ENCODE results near the gene KRT79. TPM values are rescaled to one million over a fixed set of nuclear protein-coding genes. Genes with fewer than 3 reads are reported as not detected.

KRT79 gene
- total RNA-seq, 1 donor from 2014 or later: 0.10 TPM

DNA sequence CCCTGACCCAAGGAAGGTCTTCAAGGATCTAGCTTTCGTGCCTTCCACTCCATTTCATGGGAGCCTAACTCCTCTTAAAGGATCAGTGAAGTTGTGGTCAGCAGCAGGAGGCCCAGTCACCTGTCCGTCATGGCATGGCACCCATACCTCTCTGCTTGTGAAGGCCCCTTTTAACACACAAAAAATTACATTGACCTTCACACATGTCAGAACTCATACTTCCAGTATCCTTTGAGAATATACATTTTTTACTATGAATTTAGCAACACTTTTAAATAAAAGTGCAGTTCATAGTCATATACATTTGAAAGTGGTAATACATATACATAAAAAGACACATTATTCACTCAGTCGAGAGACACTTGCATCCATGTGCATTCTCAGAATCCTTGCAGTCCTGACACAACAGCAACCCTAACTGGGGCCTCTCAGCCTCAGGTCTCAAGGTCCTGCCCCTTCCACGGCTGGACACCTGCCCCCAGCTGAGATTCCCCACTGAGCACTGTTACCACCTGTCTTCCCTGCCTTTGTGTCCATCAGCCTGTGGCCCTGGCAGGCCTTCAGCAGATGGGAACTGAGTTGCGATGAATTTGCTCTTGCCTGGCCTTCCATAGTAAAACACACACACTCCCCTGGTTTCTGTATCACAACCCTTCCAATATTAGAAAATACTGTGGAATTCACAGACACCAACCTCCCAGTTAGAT lies 34.5 kb downstream of the KRT79 start:
- no peaks in the 10 kb centered on the region for H3K9me3 Mint-ChIP-seq (ENCODE audit: low read depth)
- TF ChIP-seq, protein P1, sequence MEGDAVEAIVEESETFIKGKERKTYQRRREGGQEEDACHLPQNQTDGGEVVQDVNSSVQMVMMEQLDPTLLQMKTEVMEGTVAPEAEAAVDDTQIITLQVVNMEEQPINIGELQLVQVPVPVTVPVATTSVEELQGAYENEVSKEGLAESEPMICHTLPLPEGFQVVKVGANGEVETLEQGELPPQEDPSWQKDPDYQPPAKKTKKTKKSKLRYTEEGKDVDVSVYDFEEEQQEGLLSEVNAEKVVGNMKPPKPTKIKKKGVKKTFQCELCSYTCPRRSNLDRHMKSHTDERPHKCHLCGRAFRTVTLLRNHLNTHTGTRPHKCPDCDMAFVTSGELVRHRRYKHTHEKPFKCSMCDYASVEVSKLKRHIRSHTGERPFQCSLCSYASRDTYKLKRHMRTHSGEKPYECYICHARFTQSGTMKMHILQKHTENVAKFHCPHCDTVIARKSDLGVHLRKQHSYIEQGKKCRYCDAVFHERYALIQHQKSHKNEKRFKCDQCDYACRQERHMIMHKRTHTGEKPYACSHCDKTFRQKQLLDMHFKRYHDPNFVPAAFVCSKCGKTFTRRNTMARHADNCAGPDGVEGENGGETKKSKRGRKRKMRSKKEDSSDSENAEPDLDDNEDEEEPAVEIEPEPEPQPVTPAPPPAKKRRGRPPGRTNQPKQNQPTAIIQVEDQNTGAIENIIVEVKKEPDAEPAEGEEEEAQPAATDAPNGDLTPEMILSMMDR (IDR thresholded peaks at IDR 0.05): no peak
- no peaks in the 10 kb centered on the region for H3K36me3 Mint-ChIP-seq (ENCODE audit: low read depth)
- DNase-seq (ENCODE audit: low spot score): no peak
- peaks cover 10% of the 10 kb centered on the region for H3K4me1 Mint-ChIP-seq (ENCODE audit: low read depth)
- H3K4me3 Mint-ChIP-seq (ENCODE audit: unreplicated experiment): no peak overlapping the region
- H3K27me3 Mint-ChIP-seq (ENCODE audit: low read depth): peaks cover 17% of the 10 kb centered on the region
- no peak overlapping the region for H3K27ac Mint-ChIP-seq (ENCODE audit: unreplicated experiment)

DNA sequence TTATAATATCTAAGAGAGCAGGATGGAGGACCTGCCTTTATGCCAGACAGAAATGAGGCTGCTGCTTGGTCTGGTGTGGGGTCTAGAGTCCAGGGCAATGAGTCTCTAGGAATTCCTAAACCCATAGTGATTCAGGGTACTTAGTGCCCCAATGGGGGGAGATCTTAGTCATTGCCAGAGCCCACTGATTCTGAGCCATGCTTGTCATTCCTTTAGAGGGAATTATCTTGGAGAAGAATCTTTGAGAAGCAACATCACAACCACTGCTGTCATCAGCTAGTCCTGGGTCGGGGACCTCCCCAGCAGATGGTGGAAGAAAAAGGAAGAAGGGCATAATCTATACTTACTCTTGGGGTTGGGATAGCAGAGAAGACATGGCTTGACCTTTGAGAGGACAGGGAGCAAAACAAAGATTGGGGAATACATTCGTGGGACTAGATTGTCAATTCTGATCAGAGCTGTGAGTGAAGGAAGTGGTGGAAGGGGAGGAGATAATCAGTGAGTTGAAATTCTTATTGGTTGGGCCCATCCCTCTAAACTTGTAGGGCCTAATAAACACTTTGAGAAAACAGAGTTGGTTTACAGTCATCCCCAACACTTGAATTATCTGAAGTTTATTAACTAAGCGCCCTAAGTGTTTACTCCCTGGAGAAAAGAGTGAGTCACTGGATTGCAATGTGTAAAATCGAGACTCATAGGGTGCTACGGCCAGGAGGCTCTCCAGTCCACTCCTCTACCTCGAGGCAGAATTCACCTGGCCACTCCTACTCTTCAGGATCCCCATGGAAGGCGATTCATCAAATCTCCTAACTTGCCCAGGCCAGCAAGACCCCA lies 35.2 kb downstream of the KRT79 start:
- peaks cover 10% of the 10 kb centered on the region for H3K4me1 Mint-ChIP-seq (ENCODE audit: low read depth)
- no peak overlapping the region for H3K4me3 Mint-ChIP-seq (ENCODE audit: unreplicated experiment)
- H3K27me3 Mint-ChIP-seq (ENCODE audit: low read depth): peaks cover 25% of the 10 kb centered on the region
- DNase-seq (ENCODE audit: low spot score): no peak
- TF ChIP-seq, protein P1 (IDR thresholded peaks at IDR 0.05): no peak
- H3K9me3 Mint-ChIP-seq (ENCODE audit: low read depth): no peaks in the 10 kb centered on the region
- no peak overlapping the region for H3K27ac Mint-ChIP-seq (ENCODE audit: unreplicated experiment)
- no peaks in the 10 kb centered on the region for H3K36me3 Mint-ChIP-seq (ENCODE audit: low read depth)

DNA sequence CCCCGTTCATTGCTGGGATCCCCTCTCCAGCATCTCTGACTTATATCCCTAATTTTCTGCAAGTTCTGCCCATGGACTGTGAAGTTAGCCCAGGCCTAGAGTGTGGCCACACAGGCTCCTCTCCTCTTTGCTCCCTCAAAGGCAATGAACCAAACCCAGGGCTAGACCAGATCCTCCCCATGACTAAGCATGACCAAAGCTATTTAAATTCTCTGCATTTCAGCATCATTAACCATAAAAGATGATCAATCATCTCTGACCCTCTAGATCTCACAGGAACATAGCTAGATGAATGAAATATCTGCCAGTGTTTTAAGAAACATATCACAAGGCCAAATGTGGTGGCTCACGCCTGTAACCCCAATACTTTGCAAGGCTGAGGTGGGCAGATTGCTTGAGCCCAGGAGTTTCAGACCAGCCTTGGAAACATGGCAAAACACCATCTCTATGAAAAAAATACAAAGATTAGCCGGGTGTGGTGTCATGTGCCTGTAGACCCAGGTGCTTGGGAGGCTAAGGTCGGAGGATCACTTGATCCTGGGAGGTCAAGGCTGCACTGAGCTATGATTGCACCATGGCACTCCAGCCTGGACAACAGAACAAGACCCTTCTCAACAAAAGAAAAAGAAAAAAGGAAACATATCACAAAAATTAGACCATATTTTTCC lies 36.0 kb downstream of the KRT79 start:
- Mint-ChIP-seq H3K27me3 (ENCODE audit: low read depth) (peaks cover 31% of the 10 kb centered on the region), H3K4me3 (ENCODE audit: unreplicated experiment) (no peak overlapping the region), H3K4me1 (ENCODE audit: low read depth) (peaks cover 10% of the 10 kb centered on the region), H3K9me3 (ENCODE audit: low read depth) (no peaks in the 10 kb centered on the region), H3K36me3 (ENCODE audit: low read depth) (no peaks in the 10 kb centered on the region), H3K27ac (ENCODE audit: unreplicated experiment) (no peak overlapping the region)
- DNase-seq (ENCODE audit: low spot score): no peak
- TF ChIP-seq, protein P1 (IDR thresholded peaks at IDR 0.05): no peak

DNA sequence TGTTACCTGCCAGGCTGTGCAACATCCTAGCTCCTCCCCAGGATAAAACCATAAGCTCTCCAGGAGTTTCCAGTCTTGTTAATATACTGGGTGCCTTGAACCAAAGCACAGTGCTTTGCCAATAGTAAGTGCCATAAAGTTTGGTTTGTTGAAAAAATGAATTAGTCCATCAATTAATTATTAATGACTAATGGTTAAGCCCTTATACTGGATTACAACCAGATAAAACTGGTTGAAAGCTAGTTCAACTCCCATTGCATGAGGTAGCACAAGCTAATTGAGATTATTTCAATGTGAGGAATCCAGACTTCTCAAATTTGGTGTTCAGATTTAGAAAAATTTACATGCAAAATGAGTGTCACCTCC lies 36.6 kb downstream of the KRT79 start:
- Mint-ChIP-seq H3K36me3 (ENCODE audit: low read depth) (no peaks in the 10 kb centered on the region), H3K27me3 (ENCODE audit: low read depth) (peaks cover 30% of the 10 kb centered on the region), H3K9me3 (ENCODE audit: low read depth) (no peaks in the 10 kb centered on the region), H3K27ac (ENCODE audit: unreplicated experiment) (no peak overlapping the region), H3K4me1 (ENCODE audit: low read depth) (peaks cover 10% of the 10 kb centered on the region), H3K4me3 (ENCODE audit: unreplicated experiment) (no peak overlapping the region)
- DNase-seq (ENCODE audit: low spot score): no peak
- TF ChIP-seq, protein P1 (IDR thresholded peaks at IDR 0.05): no peak

DNA sequence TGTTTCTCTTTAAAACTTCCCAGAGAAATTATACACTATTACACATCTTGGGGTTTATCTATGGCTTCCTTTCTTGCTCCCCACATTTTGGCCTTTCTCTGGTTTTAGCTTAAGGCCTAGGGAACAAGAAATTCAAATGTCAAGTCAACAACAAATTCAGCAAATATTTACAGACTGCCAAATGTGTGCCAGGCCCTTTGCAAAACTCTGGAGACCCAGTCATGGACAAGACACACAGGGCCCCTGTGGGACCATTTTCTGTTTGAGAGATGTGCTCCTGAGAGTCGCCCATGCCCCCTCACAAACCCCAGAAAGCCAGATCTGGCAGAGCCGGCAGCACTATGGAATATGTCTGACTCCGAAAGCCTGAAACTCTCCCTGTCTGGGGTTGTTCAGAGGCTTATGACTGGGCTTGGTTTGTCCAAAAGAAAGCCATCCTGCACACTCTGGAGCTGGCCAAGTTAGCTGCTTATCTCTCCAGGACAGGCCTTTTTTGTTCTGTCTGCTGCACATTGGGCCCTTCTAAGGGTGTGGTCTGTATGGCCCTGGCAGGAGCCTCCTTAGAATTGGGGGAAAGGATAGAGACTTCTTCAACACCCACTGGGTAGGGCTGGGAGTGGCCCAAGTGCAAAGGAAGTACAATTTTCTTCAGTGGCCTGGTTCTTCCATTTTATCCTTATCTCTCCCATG lies 37.1 kb downstream of the KRT79 start:
- Mint-ChIP-seq H3K4me1 (ENCODE audit: low read depth) (peaks cover 10% of the 10 kb centered on the region), H3K4me3 (ENCODE audit: unreplicated experiment) (no peak overlapping the region), H3K9me3 (ENCODE audit: low read depth) (no peaks in the 10 kb centered on the region), H3K27me3 (ENCODE audit: low read depth) (peaks cover 25% of the 10 kb centered on the region), H3K36me3 (ENCODE audit: low read depth) (no peaks in the 10 kb centered on the region), H3K27ac (ENCODE audit: unreplicated experiment) (no peak overlapping the region)
- no peak for DNase-seq (ENCODE audit: low spot score)
- TF ChIP-seq, protein P1 (IDR thresholded peaks at IDR 0.05): no peak

Data from chondrocyte (in vitro differentiated cells).